Fibroblast of skin of scalp (primary cell): ENCODE measurements around the gene TXNDC12. TPM values are rescaled to one million over a fixed set of nuclear protein-coding genes. Genes with fewer than 3 reads are reported as not detected.
A peak's percentile ranks its signal among the peaks of the same experiment; 100 is the strongest.
"Not testable (repeated sequence)": the region's sequence is repeated elsewhere in the genome, so short reads cannot be mapped to it uniquely, and the experiment has no call there.

Experiments
- DNase-seq: peaks from one replicate; pipeline ENCODE4 v3.0.0-alpha.2; 2013
- polyA plus RNA-seq, 2 experiments: library from polyadenylated mRNA; unstranded; fragments of 120-200 nt; gene quantifications; one replicate each; pipeline ENCODE4 v1.2.1, GENCODE V29; 2013; ENCODE audit not compliant: insufficient read length in 2 of 2

Gene TXNDC12
- polyA plus RNA-seq (2013, experiment 1 of 2; ENCODE audit: insufficient read length), result 59.1 TPM
- polyA plus RNA-seq (2013, experiment 2 of 2; ENCODE audit: insufficient read length), result 59.1 TPM

GRCh38 chr1:52055066-52055865 lies at the start of gene TXNDC12:
Gene TXNDC12 (minus strand): TSS chr1:52055191. CDS start chr1:52055096, 95 bp downstream.
- DNase-seq, result peak; percentile 91

- DNase-seq, result no peak
Observed at GRCh38 chr1:52102336-52103013, 47.5 kb upstream of the TXNDC12 start.

GRCh38 chr1:52098139-52098871 lies 43.3 kb upstream of the TXNDC12 start:
- DNase-seq, result no peak

- DNase-seq, result no peak
Observed at GRCh38 chr1:52096216-52096615, 41.2 kb upstream of the TXNDC12 start.

- not testable (repeated sequence) for DNase-seq
Observed at GRCh38 chr1:52094300-52094699, 39.3 kb upstream of the TXNDC12 start.

- not testable (repeated sequence) for DNase-seq
Observed at GRCh38 chr1:52087892-52088291, 32.9 kb upstream of the TXNDC12 start.

GRCh38 chr1:52080014-52080415 lies 25.0 kb upstream of the TXNDC12 start:
- DNase-seq, result no peak

GRCh38 chr1:52077277-52077676 lies 22.3 kb upstream of the TXNDC12 start:
- DNase-seq, result not testable (repeated sequence)

GRCh38 chr1:52072291-52072690 lies 17.3 kb upstream of the TXNDC12 start:
- no peak for DNase-seq

GRCh38 chr1:52070704-52071103 lies 15.7 kb upstream of the TXNDC12 start:
- no peak for DNase-seq

- no peak for DNase-seq
Observed at GRCh38 chr1:52063192-52063591, 8.2 kb upstream of the TXNDC12 start.

- no peak for DNase-seq
Observed at GRCh38 chr1:52060822-52061221, 5.8 kb upstream of the TXNDC12 start.

GRCh38 chr1:52059888-52060287 lies 4.9 kb upstream of the TXNDC12 start:
- DNase-seq, result no peak

- DNase-seq, result peak; percentile 38
Observed at GRCh38 chr1:52059321-52059720, 4.3 kb upstream of the TXNDC12 start.

GRCh38 chr1:52057876-52058415 lies 3.0 kb upstream of the TXNDC12 start:
- DNase-seq, result peak; percentile 37

- DNase-seq, result no peak
Observed at GRCh38 chr1:52057255-52057654, 2.3 kb upstream of the TXNDC12 start.

GRCh38 chr1:52056937-52057231 lies 1.9 kb upstream of the TXNDC12 start:
- DNase-seq, result peak; percentile 56

- peak; percentile 95 for DNase-seq
Observed at GRCh38 chr1:52056163-52056936, 1.4 kb upstream of the TXNDC12 start, which contains the start of gene BTF3L4. Gene BTF3L4 (plus strand): TSS chr1:52056295. CDS start chr1:52059848, 3,553 bp downstream.

- DNase-seq, result no peak
Observed at GRCh38 chr1:52055866-52056162, 823 bp upstream of the TXNDC12 start.

- no peak for DNase-seq
Observed at GRCh38 chr1:52054496-52055065, 410 bp downstream of the TXNDC12 start.

GRCh38 chr1:52053862-52054261 lies 1.1 kb downstream of the TXNDC12 start:
- no peak for DNase-seq

- DNase-seq, result not testable (repeated sequence)
Observed at GRCh38 chr1:52049337-52049736, 5.7 kb downstream of the TXNDC12 start.
